Tibial artery (tissue), 4 donors: ENCODE data around the gene NR2F2.
A peak's percentile ranks its signal among the peaks of the same experiment; 100 is the strongest.

ENCODE experiments used
- DNase-seq, 2 donors: peaks; one replicate each; pipeline ENCODE4 v3.0.0-alpha.2; 2019
- H3K27ac ChIP-seq, 2 donors: fragments of 200-600 bp; sonication (generic) in 1 of 2; 1 replicate in 1 of 2; 2 replicates in 1 of 2; pipeline ENCODE4 v1.5.1; 2018 to 2019; ENCODE audit warnings: mild to moderate bottlenecking in 1 of 2
- H3K27me3 ChIP-seq, 2 donors: fragments of 200-600 bp; sonication (generic) in 1 of 2; one replicate each; pipeline versions ENCODE4 v1.5.1 to v1.6.0; 2016 to 2019
- H3K36me3 ChIP-seq, 3 donors: fragments of 200-600 bp; sonication (generic) in 2 of 3; one replicate each; pipeline ENCODE4 v1.5.1; 2016 to 2019; ENCODE audit warnings: mild to moderate bottlenecking in 2 of 3
- H3K4me1 ChIP-seq, 4 donors: fragments of 200-600 bp; sonication (generic) in 2 of 4; 1 replicate in 3 of 4; 2 replicates in 1 of 4; pipeline ENCODE4 v1.5.1; 2016 to 2019
- H3K4me3 ChIP-seq, 2 donors: fragments of 200-600 bp; sonication (generic) in 1 of 2; 1 replicate in 1 of 2; 2 replicates in 1 of 2; pipeline ENCODE4 v1.5.1; 2018 to 2019; ENCODE audit warnings: mild to moderate bottlenecking in 2 of 2
- H3K9me3 ChIP-seq, 3 donors: fragments of 200-600 bp; sonication (generic) in 1 of 3; one replicate each; pipeline ENCODE4 v1.5.1; 2016 to 2019
- CTCF ChIP-seq, 2 experiments: fragments of 200-600 bp in 1 of 2; fragments of 450-650 bp in 1 of 2; IDR thresholded peaks; one replicate each; pipeline ENCODE4 v1.5.1; 2017 to 2019; ENCODE audit warnings: antibody characterized with exemption in 2 of 2, mild to moderate bottlenecking in 1 of 2, moderate library complexity in 1 of 2
- intact Hi-C: fragments of 100-400 bp; cut with DNase I; formaldehyde crosslinking; loops from one replicate; pipeline ENCODE4 v1.15.0; 2023; ENCODE audit warnings: low total_unique reads

The NR2F2 gene

GRCh38 chr15:96351761-96352603 is 21.5 kb downstream of the NR2F2 start:
- Histone ChIP-seq H3K4me1 (peaks cover 0 to 79% (median 41%) of the 10 kb centered on the region in 4 donors), H3K4me3 (peak overlapping the region; percentile 37 to 43), H3K27me3 (no peaks in the 10 kb centered on the region), H3K9me3 (no peaks in the 10 kb centered on the region), H3K36me3 (no peaks in the 10 kb centered on the region), H3K27ac (peak overlapping the region; percentile 97 to 99)
- DNase-seq = peak; percentile 35 to 82
- intact Hi-C loops = loop anchor here (10.0 kb wide), 1 partner anchor 1677 kb away; no protein-coding TSS in a partner anchor
- no peak for TF ChIP-seq CTCF (IDR thresholded peaks at IDR 0.05)

GRCh38 chr15:96352604-96353405 is 22.3 kb downstream of the NR2F2 start:
- Histone ChIP-seq H3K9me3 (no peaks in the 10 kb centered on the region), H3K27ac (peak overlapping the region; percentile 97 to 99), H3K4me1 (peaks cover 0 to 83% (median 40%) of the 10 kb centered on the region in 4 donors), H3K27me3 (no peaks in the 10 kb centered on the region), H3K4me3 (peak overlapping the region; percentile 37 to 43), H3K36me3 (no peaks in the 10 kb centered on the region)
- intact Hi-C loops = loop anchor here (10.0 kb wide), 1 partner anchor 1678 kb away; no protein-coding TSS in a partner anchor
- no peak for DNase-seq
- no peak for TF ChIP-seq CTCF (IDR thresholded peaks at IDR 0.05)

- peak overlapping the region; percentile 58 to 72 for H3K4me3 ChIP-seq
- TF ChIP-seq CTCF (IDR thresholded peaks at IDR 0.05) = no peak
- H3K27me3 ChIP-seq = no peaks in the 10 kb centered on the region
- peak overlapping the region; percentile 97 to 99 for H3K27ac ChIP-seq
- peaks cover 0 to 83% (median 41%) of the 10 kb centered on the region in 4 donors for H3K4me1 ChIP-seq
- DNase-seq = no peak
- H3K36me3 ChIP-seq = no peaks in the 10 kb centered on the region
- no peaks in the 10 kb centered on the region for H3K9me3 ChIP-seq
- intact Hi-C loops = loop anchor here (10.0 kb wide), 1 partner anchor 1679 kb away; no protein-coding TSS in a partner anchor
Measured at GRCh38 chr15:96353416-96353929, 23.0 kb downstream of the NR2F2 start.

- Histone ChIP-seq H3K27ac (peak overlapping the region; percentile 97 to 99), H3K27me3 (no peaks in the 10 kb centered on the region), H3K4me1 (peaks cover 0 to 83% (median 39%) of the 10 kb centered on the region in 4 donors), H3K9me3 (no peaks in the 10 kb centered on the region), H3K4me3 (peak overlapping the region; percentile 58 to 72), H3K36me3 (no peaks in the 10 kb centered on the region)
- intact Hi-C loops = loop anchor here (10.0 kb wide), 1 partner anchor 1679 kb away; no protein-coding TSS in a partner anchor
- TF ChIP-seq CTCF (IDR thresholded peaks at IDR 0.05) = peak; percentile 33 to 49
- DNase-seq = peak; percentile 56 to 81
Measured at GRCh38 chr15:96353930-96354730, 23.6 kb downstream of the NR2F2 start.
